H9 (cell line): ENCODE data around the gene UBL4A. TPM values are rescaled to one million over a fixed set of nuclear protein-coding genes. Genes with fewer than 3 reads are reported as not detected.

Experiments used
- DNase-seq: peaks from one replicate; pipeline ENCODE4 v3.0.0-alpha.2; 2017
- H2AFZ ChIP-seq: one replicate; pipeline ENCODE4 v1.6.1; 2013; ENCODE audit warnings: mild to moderate bottlenecking, low read length, control low read depth, moderate library complexity
- H2AK5ac ChIP-seq: 2 replicates; pipeline ENCODE4 v1.6.1; 2013; ENCODE audit warnings: low read length, control low read depth, mixed read lengths; ENCODE audit not compliant: insufficient read length
- H2BK120ac ChIP-seq: one replicate; pipeline ENCODE4 v1.6.1; 2013; ENCODE audit warnings: low read depth, mild to moderate bottlenecking, low read length, control low read depth, inconsistent platforms; ENCODE audit not compliant: poor library complexity, severe bottlenecking
- H2BK12ac ChIP-seq: 2 replicates; pipeline ENCODE4 v1.6.1; 2013; ENCODE audit warnings: low read length, control low read depth, mixed read lengths, low read depth; ENCODE audit not compliant: insufficient read length
- H2BK15ac ChIP-seq: 2 replicates; pipeline ENCODE4 v1.6.1; 2013; ENCODE audit warnings: low read depth, low read length, control low read depth
- H2BK20ac ChIP-seq: one replicate; pipeline ENCODE4 v1.6.1; 2013; ENCODE audit warnings: low read depth, mild to moderate bottlenecking, low read length, control low read depth, inconsistent platforms; ENCODE audit not compliant: poor library complexity, severe bottlenecking
- H2BK5ac ChIP-seq: 2 replicates; pipeline ENCODE4 v1.6.1; 2013; ENCODE audit warnings: low read length, control low read depth, mixed read lengths; ENCODE audit not compliant: insufficient read length
- H3K14ac ChIP-seq: 2 replicates; pipeline ENCODE4 v1.6.1; 2013; ENCODE audit warnings: low read length, control low read depth; ENCODE audit not compliant: insufficient read depth
- H3K18ac ChIP-seq: 2 replicates; pipeline ENCODE4 v1.6.1; 2013; ENCODE audit warnings: low read depth, mild to moderate bottlenecking, mixed read lengths, low read length, control low read depth; ENCODE audit not compliant: insufficient read length
- H3K23ac ChIP-seq: 2 replicates; pipeline ENCODE4 v1.6.1; 2013; ENCODE audit warnings: low read length, control low read depth, mixed read lengths, low read depth; ENCODE audit not compliant: insufficient read length
- H3K23me2 ChIP-seq: 2 replicates; pipeline ENCODE4 v1.6.1; 2013; ENCODE audit warnings: low read depth, mild to moderate bottlenecking, mixed read lengths, low read length, control low read depth; ENCODE audit not compliant: insufficient read length, poor library complexity, severe bottlenecking
- H3K27ac ChIP-seq: 2 replicates; pipeline ENCODE4 v1.5.1; 2013; ENCODE audit warnings: low read length, control low read depth, mixed read lengths, low read depth; ENCODE audit not compliant: insufficient read length
- H3K27me3 ChIP-seq: 2 replicates; pipeline ENCODE4 v1.6.1; 2013; ENCODE audit warnings: low read length, control low read depth, inconsistent platforms; ENCODE audit not compliant: insufficient read depth
- H3K4ac ChIP-seq: 2 replicates; pipeline ENCODE4 v1.6.1; 2013; ENCODE audit warnings: low read depth, mild to moderate bottlenecking, control low read depth, inconsistent platforms, low read length, moderate library complexity
- H3K4me1 ChIP-seq: 2 replicates; pipeline ENCODE4 v1.6.1; 2013; ENCODE audit warnings: low read length, control low read depth, inconsistent platforms; ENCODE audit not compliant: insufficient read depth
- H3K4me2 ChIP-seq: 2 replicates; pipeline ENCODE4 v1.6.1; 2013; ENCODE audit warnings: low read length, control low read depth, mixed read lengths; ENCODE audit not compliant: insufficient read length, insufficient read depth
- H3K56ac ChIP-seq: 2 replicates; pipeline ENCODE4 v1.6.1; 2013; ENCODE audit warnings: low read depth, mild to moderate bottlenecking, mixed read lengths, low read length, control low read depth; ENCODE audit not compliant: insufficient read length
- H3K79me1 ChIP-seq: 2 replicates; pipeline ENCODE4 v1.6.1; 2013; ENCODE audit warnings: low read depth, mild to moderate bottlenecking, moderate library complexity, low read length, control low read depth, inconsistent platforms; ENCODE audit not compliant: insufficient read depth, poor library complexity, severe bottlenecking
- H3K79me2 ChIP-seq: 2 replicates; pipeline ENCODE4 v1.6.1; 2013; ENCODE audit warnings: low read length, control low read depth, inconsistent platforms; ENCODE audit not compliant: insufficient read depth
- H3K9ac ChIP-seq: 2 replicates; pipeline ENCODE4 v1.6.1; 2013; ENCODE audit warnings: low read length, control low read depth, mixed read lengths; ENCODE audit not compliant: insufficient read length; ENCODE audit errors: extremely low read depth
- H3K9me3 ChIP-seq: one replicate; pipeline ENCODE4 v1.6.1; 2013; ENCODE audit warnings: low read depth, low read length, inconsistent platforms; ENCODE audit not compliant: control insufficient read depth
- H3T11ph ChIP-seq: one replicate; pipeline ENCODE4 v1.6.1; 2013; ENCODE audit warnings: mild to moderate bottlenecking, low read length, control low read depth, inconsistent platforms
- H4K20me1 ChIP-seq: one replicate; pipeline ENCODE4 v1.6.1; 2013; ENCODE audit not compliant: control insufficient read depth, insufficient read length, insufficient read depth
- H4K5ac ChIP-seq: 2 replicates; pipeline ENCODE4 v1.6.1; 2013; ENCODE audit warnings: low read depth, mild to moderate bottlenecking, mixed read lengths, low read length, control low read depth; ENCODE audit not compliant: insufficient read length
- H4K8ac ChIP-seq: replicated peaks from 2 replicates; pipeline ENCODE4 v1.6.1; 2013; ENCODE audit warnings: low read length, control low read depth, mixed read lengths, low read depth; ENCODE audit not compliant: insufficient read length
- H4K91ac ChIP-seq: 2 replicates; pipeline ENCODE4 v1.6.1; 2013; ENCODE audit warnings: low read depth, mild to moderate bottlenecking, moderate library complexity, mixed read lengths, low read length, control low read depth; ENCODE audit not compliant: insufficient read length
- H3K27ac Mint-ChIP-seq, 3 experiments: 2 replicates in 2 of 3; 3 replicates in 1 of 3; pipeline ENCODE4 v1.8.0; 2020 to 2021; ENCODE audit warnings: mixed read lengths in 3 of 3, mild to moderate bottlenecking in 1 of 3, moderate library complexity in 1 of 3
- H3K27me3 Mint-ChIP-seq: 2 replicates; pipeline ENCODE4 v1.8.0; 2021; ENCODE audit warnings: low read depth, mild to moderate bottlenecking, moderate library complexity, mixed read lengths
- H3K36me3 Mint-ChIP-seq, 3 experiments: 2 replicates in 2 of 3; 3 replicates in 1 of 3; pipeline ENCODE4 v1.8.0; 2020 to 2021; ENCODE audit warnings: low read depth in 3 of 3, mixed read lengths in 3 of 3; ENCODE audit not compliant: insufficient read depth in 1 of 3
- H3K4me1 Mint-ChIP-seq, 2 experiments: 2 replicates each; pipeline ENCODE4 v1.8.0; 2020; ENCODE audit warnings: mixed read lengths in 2 of 2
- H3K4me3 Mint-ChIP-seq, 2 experiments: 2 replicates in 1 of 2; 3 replicates in 1 of 2; pipeline ENCODE4 v1.8.0; 2020 to 2021; ENCODE audit warnings: mild to moderate bottlenecking in 2 of 2, mixed read lengths in 2 of 2, moderate library complexity in 1 of 2
- H3K9me3 Mint-ChIP-seq, 2 experiments: 2 replicates in 1 of 2; 3 replicates in 1 of 2; pipeline ENCODE4 v1.8.0; 2020; ENCODE audit warnings: mild to moderate bottlenecking in 2 of 2, mixed read lengths in 2 of 2, moderate library complexity in 1 of 2
- CTCF ChIP-seq: fragments of 200-600 bp; sonication (generic); conservative IDR thresholded peaks from 3 replicates; pipeline ENCODE4 v1.8.0; 2021; ENCODE audit warnings: antibody characterized with exemption, mild to moderate bottlenecking
- WGBS: extraction: QIAGEN DNeasy Blood & Tissue Kit; methylation state at CpG from one replicate; pipeline ENCODE4 v1.1.7; 2013; ENCODE audit warnings: missing lambda C conversion rate, low lambda C conversion rate, mixed read lengths; ENCODE audit not compliant: insufficient read length; ENCODE audit errors: extremely low coverage; 5-methylcytosine and 5-hydroxymethylcytosine counted together
- total RNA-seq: library from RNA; stranded (reverse); gene quantifications from 2 replicates; pipeline ENCODE4 v1.2.1, GENCODE V29; 2021

UBL4A gene
- total RNA-seq, 1 experiment from 2014 or later: 30.9 TPM

DNA sequence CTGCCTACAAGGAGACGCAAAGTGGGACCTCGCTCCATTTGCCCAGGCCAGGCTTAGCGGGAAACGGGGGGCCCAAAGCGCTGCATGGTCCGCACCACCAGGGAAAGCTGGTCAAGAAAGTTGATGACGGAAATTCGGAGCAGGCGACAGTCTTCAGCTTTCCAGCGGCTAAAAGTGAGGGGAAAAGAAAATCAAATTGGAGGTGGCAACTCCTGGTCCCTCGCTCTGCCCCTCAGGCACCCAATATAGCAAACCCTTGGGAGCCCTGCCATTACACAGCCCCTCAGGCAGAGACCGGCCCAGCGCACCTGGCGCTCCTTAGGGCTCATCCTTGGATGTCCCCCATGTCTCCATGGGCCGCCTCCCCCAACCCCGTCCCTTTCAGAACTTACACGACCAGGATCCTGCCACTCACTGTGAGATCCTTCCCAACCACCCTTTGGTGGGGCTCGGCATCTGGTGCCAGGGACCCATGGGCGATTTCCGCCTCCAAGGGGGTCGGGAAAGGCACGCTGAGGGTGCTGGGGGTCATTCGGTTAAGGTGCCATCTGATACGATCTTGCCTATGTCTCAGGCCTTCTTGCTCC is 8.4 kb downstream of the UBL4A start:
- no peak overlapping the region for H3T11ph ChIP-seq
- H2BK20ac ChIP-seq: no peak overlapping the region
- no peak overlapping the region for H2BK120ac ChIP-seq
- H2AK5ac ChIP-seq: no peak overlapping the region
- no peak overlapping the region for H2AFZ ChIP-seq
- H3K9me3 ChIP-seq: peaks cover 26% of the 10 kb centered on the region
- no peak overlapping the region for H2BK12ac ChIP-seq
- H4K5ac ChIP-seq: no peak overlapping the region
- Mint-ChIP-seq H3K9me3 (peaks cover 68 to 90% of the 10 kb centered on the region in 2 experiments), H3K36me3 (peaks cover 15 to 31% (median 29%) of the 10 kb centered on the region in 3 experiments), H3K4me1 (peaks cover 6 to 13% of the 10 kb centered on the region in 2 experiments), H3K27me3 (peaks cover 15% of the 10 kb centered on the region), H3K27ac (no peak overlapping the region), H3K4me3 (peak overlapping the region; percentile 74 to 86)
- H3K9ac ChIP-seq: no peak overlapping the region
- no peak overlapping the region for H4K91ac ChIP-seq
- H2BK5ac ChIP-seq: no peak overlapping the region
- no CpG with 5 or more reads among the region's 24 CpGs for WGBS
- H4K20me1 ChIP-seq: no peaks in the 10 kb centered on the region
- no peak overlapping the region for H3K4ac ChIP-seq
- no peaks in the 10 kb centered on the region for H3K27me3 ChIP-seq
- DNase-seq: peak; percentile 24
- H3K27ac ChIP-seq: no peak overlapping the region
- no peak overlapping the region for H3K18ac ChIP-seq
- no peaks in the 10 kb centered on the region for H3K79me2 ChIP-seq
- no peak overlapping the region for H4K8ac ChIP-seq
- no peak overlapping the region for H2BK15ac ChIP-seq
- H3K4me2 ChIP-seq: peak overlapping the region; percentile 52
- peaks cover 4% of the 10 kb centered on the region for H3K23me2 ChIP-seq
- H3K14ac ChIP-seq: no peak overlapping the region
- no peaks in the 10 kb centered on the region for H3K4me1 ChIP-seq
- no peaks in the 10 kb centered on the region for H3K79me1 ChIP-seq
- no peak for TF ChIP-seq CTCF
- no peak overlapping the region for H3K23ac ChIP-seq
- H3K56ac ChIP-seq: no peak overlapping the region
